Esophagus (tissue), 2 donors: Measurements from ENCODE around the gene BCS1L. TPM values are rescaled to one million over a fixed set of nuclear protein-coding genes. Genes with fewer than 3 reads are reported as not detected.
A peak's percentile ranks its signal among the peaks of the same experiment; 100 is the strongest.
"Not testable (repeated sequence)": the region's sequence is repeated elsewhere in the genome, so short reads cannot be mapped to it uniquely, and the experiment has no call there.

Source experiments
- H3K27ac ChIP-seq, 2 donors: one replicate each; pipeline ENCODE4 v1.5.1; 2013; ENCODE audit warnings: low read depth in 2 of 2, mild to moderate bottlenecking in 2 of 2, inconsistent platforms in 1 of 2, low read length in 1 of 2, moderate library complexity in 1 of 2
- H3K27me3 ChIP-seq, 2 donors: one replicate each; pipeline ENCODE4 v1.6.1; 2013; ENCODE audit warnings: low read length in 2 of 2, control low read depth in 1 of 2, mild to moderate bottlenecking in 1 of 2; ENCODE audit not compliant: insufficient read depth in 2 of 2, control insufficient read depth in 1 of 2
- H3K36me3 ChIP-seq, 2 donors: one replicate each; pipeline ENCODE4 v1.6.1; 2013; ENCODE audit warnings: low read length in 1 of 2; ENCODE audit not compliant: control insufficient read depth in 2 of 2, insufficient read depth in 2 of 2
- H3K4me1 ChIP-seq, 2 donors: one replicate each; pipeline ENCODE4 v1.6.1; 2013; ENCODE audit warnings: low read length in 1 of 2; ENCODE audit not compliant: control insufficient read depth in 2 of 2, insufficient read depth in 2 of 2
- H3K4me3 ChIP-seq, 2 donors: one replicate each; pipeline ENCODE4 v1.5.1; 2013; ENCODE audit warnings: low read length in 2 of 2, mild to moderate bottlenecking in 2 of 2, low read depth in 1 of 2, moderate library complexity in 1 of 2
- H3K9me3 ChIP-seq, 2 donors: one replicate each; pipeline ENCODE4 v1.6.1; 2013; ENCODE audit warnings: mild to moderate bottlenecking in 2 of 2, low read depth in 1 of 2, low read length in 1 of 2, moderate library complexity in 1 of 2; ENCODE audit not compliant: control insufficient read depth in 2 of 2, insufficient read depth in 1 of 2
- WGBS, 2 donors: extraction: QIAGEN DNeasy Blood & Tissue Kit; methylation state at CpG; one replicate each; pipeline ENCODE4 v1.1.7; 2013; 5-methylcytosine and 5-hydroxymethylcytosine counted together
- polyA plus RNA-seq, 2 donors: library from polyadenylated mRNA; stranded (reverse); fragments of 200-250 nt; gene quantifications; one replicate each; pipeline ENCODE4 v1.2.3, GENCODE V29; 2013
- donor health status: healthy with polysubstance abuse.
- donor health status: Bipolar disorder and iron deficiency.

The BCS1L gene
- polyA plus RNA-seq, 2 donors, result 38.5 to 53.8 TPM

DNA sequence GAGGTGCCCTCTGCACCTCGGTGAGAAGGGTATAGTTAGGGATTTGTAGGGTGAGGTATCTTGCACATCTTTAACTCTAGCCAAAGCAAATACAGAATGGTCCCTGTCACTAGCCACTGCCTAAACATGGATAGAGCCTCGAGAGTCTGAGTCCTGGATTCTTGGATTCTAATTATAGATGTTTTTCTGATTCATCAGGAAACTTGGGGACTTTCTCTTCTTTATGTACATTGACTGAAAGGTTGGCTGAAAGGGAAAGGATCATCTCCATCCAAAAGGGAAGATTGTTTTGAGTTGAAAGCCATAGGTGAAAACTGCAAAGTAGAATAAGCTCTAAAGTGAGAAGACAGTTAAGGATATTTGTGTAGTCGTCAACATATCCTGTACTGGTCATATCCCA lies 20.6 kb downstream of the BCS1L start:
- 73 to 75% methylated on average over 3 of the region's 3 CpGs for WGBS, 2 donors

DNA sequence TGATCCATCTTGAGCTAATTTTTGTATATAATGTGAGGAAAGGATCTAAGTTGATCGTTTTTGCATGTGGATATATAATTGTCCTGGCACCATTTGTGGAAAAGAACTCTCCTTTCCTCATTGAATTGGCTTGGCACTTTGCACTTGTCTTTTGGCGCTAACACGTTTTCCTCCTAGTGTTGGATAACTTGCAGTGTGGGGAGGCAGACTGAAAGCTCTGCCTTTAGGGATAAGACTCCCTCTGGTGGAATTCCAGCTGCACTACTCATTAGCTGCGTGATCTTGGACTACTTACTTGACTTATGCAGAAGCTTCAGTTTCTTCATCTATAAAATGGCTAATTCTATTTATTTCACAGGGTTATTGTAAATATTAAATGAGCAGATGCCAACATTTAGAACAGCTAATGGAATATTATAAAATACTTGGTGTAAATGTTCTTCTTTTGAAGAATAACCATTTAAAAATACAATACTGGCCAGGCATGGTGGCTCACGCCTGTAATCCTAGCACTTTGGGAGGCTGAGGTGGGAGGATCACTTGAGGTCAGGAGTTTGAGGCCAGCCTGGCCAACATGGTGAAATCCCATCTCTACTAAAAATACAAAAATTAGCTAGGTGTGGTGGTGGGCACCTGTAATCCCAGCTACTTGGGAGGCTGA lies 28.0 kb downstream of the BCS1L start:
- not testable (repeated sequence) for H3K27ac ChIP-seq, H3K4me1 ChIP-seq, H3K4me3 ChIP-seq, H3K27me3 ChIP-seq, H3K9me3 ChIP-seq
- peaks cover 0 to 11% of the 10 kb centered on the region in 2 donors for H3K36me3 ChIP-seq
- WGBS, 2 donors, result 26 to 29% methylated on average over 5 of the region's 5 CpGs

More for the DNA sequence above, 20.6 kb downstream of the BCS1L start:
- H3K36me3 ChIP-seq, result peaks cover 4 to 10% of the 10 kb centered on the region in 2 donors
- no peak overlapping the region for H3K4me3 ChIP-seq
- H3K27ac ChIP-seq, result no peak overlapping the region
- H3K27me3 ChIP-seq, result no peaks in the 10 kb centered on the region
- H3K4me1 ChIP-seq, result no peaks in the 10 kb centered on the region
- no peaks in the 10 kb centered on the region for H3K9me3 ChIP-seq

DNA sequence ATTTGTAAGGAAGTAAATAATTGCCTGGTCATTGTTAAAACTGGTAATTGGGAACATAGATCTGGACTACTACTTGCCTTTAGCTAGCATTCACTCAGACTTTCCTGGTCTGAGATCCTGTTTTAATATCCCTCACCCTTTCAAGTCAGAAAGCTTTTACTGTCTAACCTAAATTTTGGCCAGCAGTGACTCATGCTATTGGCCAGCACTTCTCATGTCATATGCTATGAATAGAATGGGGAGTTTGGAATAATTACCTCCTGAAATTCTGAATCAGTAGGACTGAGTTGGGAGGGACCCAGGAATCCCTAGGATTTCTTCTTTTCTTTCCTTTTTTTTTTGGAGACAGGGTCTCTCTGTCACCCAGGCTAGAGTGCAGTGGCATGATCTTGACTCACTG lies 31.8 kb downstream of the BCS1L start:
- Histone ChIP-seq H3K27me3 (no peaks in the 10 kb centered on the region), H3K4me3 (no peak overlapping the region), H3K9me3 (no peaks in the 10 kb centered on the region), H3K36me3 (peaks cover 0 to 18% of the 10 kb centered on the region in 2 donors), H3K27ac (no peak overlapping the region), H3K4me1 (no peaks in the 10 kb centered on the region)

DNA sequence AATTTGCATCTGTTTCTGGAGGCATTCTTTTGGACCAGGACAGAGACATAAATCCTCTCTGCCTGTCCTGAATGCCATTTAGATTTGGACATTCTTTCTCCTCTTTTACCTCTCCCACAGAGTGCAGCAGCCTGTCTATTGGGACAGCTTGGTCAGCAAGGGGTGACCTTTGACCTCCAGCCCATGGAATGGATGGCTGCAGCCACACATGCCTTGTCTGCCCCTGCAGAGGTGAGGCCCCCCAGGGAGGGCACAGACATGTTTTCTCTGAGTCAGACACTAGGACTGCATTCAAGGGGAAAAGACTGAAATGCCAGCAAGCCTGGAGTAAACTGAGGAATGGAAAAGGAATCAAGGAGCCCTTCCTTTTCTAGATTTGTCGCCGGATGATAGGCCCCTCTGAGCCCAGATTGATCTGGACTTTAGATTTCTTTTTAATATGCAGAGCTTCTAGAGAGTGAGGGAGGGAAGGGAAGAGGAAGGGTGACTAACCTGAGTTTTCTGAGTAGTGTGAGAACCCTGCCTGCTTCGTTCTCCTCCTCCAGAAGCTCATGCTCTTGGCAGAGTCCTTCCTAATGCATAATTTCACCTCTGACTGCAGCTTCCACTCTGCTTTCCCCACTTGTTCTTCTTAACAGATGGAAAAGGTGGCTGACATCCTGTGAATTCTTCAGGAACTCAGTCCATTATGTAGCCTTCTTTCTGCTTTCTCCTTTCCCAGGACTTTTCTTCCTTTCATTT lies 35.1 kb downstream of the BCS1L start:
- peaks cover 7 to 26% of the 10 kb centered on the region in 2 donors for H3K36me3 ChIP-seq
- WGBS, 2 donors, result 93 to 94% methylated on average over 3 of the region's 3 CpGs
- H3K4me3 ChIP-seq, result no peak overlapping the region
- no peaks in the 10 kb centered on the region for H3K9me3 ChIP-seq
- no peak overlapping the region for H3K27ac ChIP-seq
- H3K27me3 ChIP-seq, result no peaks in the 10 kb centered on the region
- H3K4me1 ChIP-seq, result no peaks in the 10 kb centered on the region

DNA sequence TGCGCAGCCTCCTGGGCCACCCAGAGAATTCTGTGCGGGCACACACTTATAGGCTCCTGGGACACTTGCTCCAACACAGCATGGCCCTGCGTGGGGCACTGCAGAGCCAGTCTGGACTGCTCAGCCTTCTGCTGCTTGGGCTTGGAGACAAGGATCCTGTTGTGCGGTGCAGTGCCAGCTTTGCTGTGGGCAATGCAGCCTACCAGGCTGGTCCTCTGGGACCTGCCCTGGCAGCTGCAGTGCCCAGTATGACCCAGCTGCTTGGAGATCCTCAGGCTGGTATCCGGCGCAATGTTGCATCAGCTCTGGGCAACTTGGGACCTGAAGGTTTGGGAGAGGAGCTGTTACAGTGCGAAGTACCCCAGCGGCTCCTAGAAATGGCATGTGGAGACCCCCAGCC lies 39.4 kb downstream of the BCS1L start:
- peaks cover 7 to 11% of the 10 kb centered on the region in 2 donors for H3K36me3 ChIP-seq
- no peaks in the 10 kb centered on the region for H3K4me1 ChIP-seq
- H3K27me3 ChIP-seq, result no peaks in the 10 kb centered on the region
- no peaks in the 10 kb centered on the region for H3K9me3 ChIP-seq
- no peak overlapping the region for H3K4me3 ChIP-seq
- WGBS, 2 donors, result 92 to 95% methylated on average over 8 of the region's 8 CpGs
- no peak overlapping the region for H3K27ac ChIP-seq

DNA sequence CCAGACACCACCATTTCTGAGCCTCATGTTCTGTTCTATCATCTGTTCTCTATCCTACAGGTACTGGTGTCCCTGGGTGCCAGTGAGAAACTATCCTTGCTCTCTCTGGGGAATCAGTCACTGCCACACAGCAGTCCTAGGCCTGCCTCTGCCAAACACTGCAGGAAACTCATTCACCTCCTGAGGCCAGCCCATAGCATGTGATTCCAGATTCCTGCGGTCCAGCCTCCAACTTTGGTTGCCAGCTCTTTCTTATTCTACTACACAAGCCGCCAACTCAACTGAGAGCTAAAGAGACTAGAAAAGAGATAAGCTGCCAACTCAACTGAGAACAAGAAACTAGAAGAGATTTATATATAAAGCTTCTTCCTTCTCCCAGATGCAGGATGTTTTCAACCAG lies 42.3 kb downstream of the BCS1L start:
- Histone ChIP-seq H3K36me3 (peaks cover 7 to 11% of the 10 kb centered on the region in 2 donors), H3K27me3 (no peaks in the 10 kb centered on the region), H3K9me3 (no peaks in the 10 kb centered on the region), H3K4me1 (no peaks in the 10 kb centered on the region), H3K27ac (no peak overlapping the region), H3K4me3 (no peak overlapping the region)
- 70 to 81% methylated on average over 2 of the region's 2 CpGs for WGBS, 2 donors

DNA sequence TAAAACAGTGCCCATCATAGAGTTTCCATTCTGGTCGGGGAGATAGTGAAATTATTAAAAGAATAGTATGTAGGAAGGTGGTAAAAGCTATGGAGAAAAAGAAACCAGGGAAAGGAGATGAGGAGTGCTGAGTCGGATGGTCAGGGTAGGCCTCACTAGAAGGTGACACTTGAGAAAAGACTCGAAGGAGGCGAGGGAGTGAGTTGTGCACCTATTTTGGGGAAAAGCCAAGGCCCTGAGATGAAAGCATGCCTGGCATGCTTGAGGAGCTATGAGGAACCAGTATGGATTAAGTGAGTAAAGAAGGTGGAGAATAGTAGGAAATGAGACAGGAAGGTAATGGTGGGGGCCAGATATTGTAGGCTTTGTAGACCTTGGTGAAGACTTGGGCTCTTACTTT lies 43.9 kb downstream of the BCS1L start:
- Histone ChIP-seq H3K27ac (no peak overlapping the region), H3K4me1 (no peaks in the 10 kb centered on the region), H3K36me3 (peaks cover 4 to 8% of the 10 kb centered on the region in 2 donors), H3K27me3 (no peaks in the 10 kb centered on the region), H3K9me3 (no peaks in the 10 kb centered on the region), H3K4me3 (no peak overlapping the region)
- 88 to 90% methylated on average over 4 of the region's 4 CpGs for WGBS, 2 donors

DNA sequence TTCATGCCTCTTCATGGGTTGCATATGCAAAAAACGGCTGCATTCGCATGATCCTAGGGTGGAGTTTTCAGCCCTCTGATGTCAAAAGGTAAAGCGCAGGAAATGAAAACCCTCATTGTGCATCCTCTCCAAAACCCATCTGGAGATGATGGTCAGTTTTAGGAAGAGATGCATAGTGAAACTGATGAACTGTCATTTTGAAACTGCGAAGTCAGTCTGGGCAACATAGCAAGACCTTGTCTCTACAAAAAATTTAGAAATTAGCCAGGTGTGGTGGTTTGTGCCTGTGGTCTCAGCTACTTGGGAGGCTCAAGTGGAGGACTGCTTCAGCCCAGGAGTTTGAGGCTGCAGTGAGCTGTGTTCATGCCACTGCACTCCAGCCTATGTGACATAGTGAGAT lies 48.6 kb downstream of the BCS1L start:
- Histone ChIP-seq H3K4me1 (no peaks in the 10 kb centered on the region), H3K27ac (no peak overlapping the region), H3K9me3 (no peaks in the 10 kb centered on the region), H3K36me3 (no peaks in the 10 kb centered on the region), H3K27me3 (no peaks in the 10 kb centered on the region), H3K4me3 (no peak overlapping the region)
- 91 to 97% methylated on average over 4 of the region's 4 CpGs for WGBS, 2 donors

DNA sequence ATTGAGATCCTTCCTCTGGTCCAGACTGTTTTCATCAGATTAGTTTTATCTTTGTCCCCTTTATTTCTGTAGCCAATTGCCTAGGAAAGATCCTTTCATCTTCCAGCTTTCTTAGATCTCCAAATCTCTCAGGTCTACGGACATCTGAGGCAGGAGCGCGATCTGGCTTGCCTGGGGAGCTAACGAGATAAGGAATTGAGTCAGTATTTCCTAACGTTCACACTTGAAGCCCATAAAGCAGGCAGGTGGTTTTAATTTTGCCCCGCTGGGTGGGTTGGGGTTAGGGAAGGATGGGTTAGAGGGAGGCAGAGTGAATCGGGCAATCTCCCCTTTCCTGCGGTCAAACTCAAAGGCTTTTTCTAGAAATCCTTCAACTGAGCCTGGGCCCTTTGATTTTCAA lies 50.4 kb downstream of the BCS1L start:
- 85 to 86% methylated on average over 8 of the region's 8 CpGs for WGBS, 2 donors
- H3K4me1 ChIP-seq, result no peaks in the 10 kb centered on the region
- no peaks in the 10 kb centered on the region for H3K9me3 ChIP-seq

DNA sequence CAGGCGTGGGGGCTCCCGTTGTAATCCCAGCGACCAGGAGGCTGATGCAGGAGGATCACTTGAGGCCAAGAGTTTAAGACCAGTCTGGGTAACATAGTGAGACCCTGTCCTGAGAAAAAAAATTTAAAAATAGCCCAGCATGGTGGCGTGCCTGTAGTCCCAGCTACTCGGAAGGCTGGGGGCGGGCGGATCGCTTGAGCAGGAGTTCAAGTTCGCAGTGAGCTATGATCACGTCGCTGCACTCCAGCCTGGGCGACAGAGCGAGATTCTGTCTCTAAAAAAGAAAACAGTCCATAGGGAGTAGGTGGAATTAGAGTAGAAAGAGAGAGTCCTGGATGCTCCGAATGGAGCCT lies 50.8 kb downstream of the BCS1L start:
- Histone ChIP-seq H3K9me3 (no peaks in the 10 kb centered on the region), H3K27me3 (no peaks in the 10 kb centered on the region), H3K4me3 (peak overlapping the region in 1 of 2 donors; percentile 19), H3K27ac (no peak overlapping the region), H3K36me3 (no peaks in the 10 kb centered on the region), H3K4me1 (no peaks in the 10 kb centered on the region)
- 44 to 48% methylated on average over 14 of the region's 14 CpGs for WGBS, 2 donors

More for the DNA sequence above, 50.4 kb downstream of the BCS1L start:
- H3K36me3 ChIP-seq, result no peaks in the 10 kb centered on the region
- no peak overlapping the region for H3K27ac ChIP-seq
- no peaks in the 10 kb centered on the region for H3K27me3 ChIP-seq
- H3K4me3 ChIP-seq, result no peak overlapping the region
